PC-9 (cell line): ENCODE measurements around the gene TUSC1.

ENCODE experiments used
- EZH2 ChIP-seq: fragments of 200-600 bp; sonication (generic); IDR thresholded peaks from 2 replicates; pipeline ENCODE4 v1.8.0; 2017; ENCODE audit warnings: antibody characterized with exemption, low read depth
- TF ChIP-seq, protein P1 (sequence below): fragments of 200-600 bp; sonication (generic); conservative IDR thresholded peaks from 2 replicates; pipeline ENCODE4 v1.6.1; 2017; ENCODE audit warnings: mixed run types, antibody characterized with exemption, mild to moderate bottlenecking, moderate library complexity

DNA sequence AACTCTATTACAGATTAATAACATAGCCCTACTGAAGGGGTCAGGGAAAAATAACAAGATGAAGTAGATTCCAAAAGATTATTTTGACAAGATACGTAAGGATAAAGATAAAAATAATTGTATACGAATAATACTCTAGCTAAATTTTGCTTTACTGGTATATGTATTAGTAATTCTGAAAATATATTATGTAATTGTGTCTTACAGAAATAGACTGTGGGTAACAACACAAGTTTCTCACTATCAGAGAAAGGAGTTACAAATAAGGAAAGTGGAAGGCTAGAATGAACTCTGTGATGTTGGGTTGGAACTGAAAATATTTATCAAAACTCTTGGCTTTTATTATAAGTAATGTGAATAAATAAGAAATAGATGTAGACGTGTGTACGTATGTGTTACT is 26.6 kb upstream of the TUSC1 start:
- TF ChIP-seq, protein P1, sequence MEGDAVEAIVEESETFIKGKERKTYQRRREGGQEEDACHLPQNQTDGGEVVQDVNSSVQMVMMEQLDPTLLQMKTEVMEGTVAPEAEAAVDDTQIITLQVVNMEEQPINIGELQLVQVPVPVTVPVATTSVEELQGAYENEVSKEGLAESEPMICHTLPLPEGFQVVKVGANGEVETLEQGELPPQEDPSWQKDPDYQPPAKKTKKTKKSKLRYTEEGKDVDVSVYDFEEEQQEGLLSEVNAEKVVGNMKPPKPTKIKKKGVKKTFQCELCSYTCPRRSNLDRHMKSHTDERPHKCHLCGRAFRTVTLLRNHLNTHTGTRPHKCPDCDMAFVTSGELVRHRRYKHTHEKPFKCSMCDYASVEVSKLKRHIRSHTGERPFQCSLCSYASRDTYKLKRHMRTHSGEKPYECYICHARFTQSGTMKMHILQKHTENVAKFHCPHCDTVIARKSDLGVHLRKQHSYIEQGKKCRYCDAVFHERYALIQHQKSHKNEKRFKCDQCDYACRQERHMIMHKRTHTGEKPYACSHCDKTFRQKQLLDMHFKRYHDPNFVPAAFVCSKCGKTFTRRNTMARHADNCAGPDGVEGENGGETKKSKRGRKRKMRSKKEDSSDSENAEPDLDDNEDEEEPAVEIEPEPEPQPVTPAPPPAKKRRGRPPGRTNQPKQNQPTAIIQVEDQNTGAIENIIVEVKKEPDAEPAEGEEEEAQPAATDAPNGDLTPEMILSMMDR = no peak
- no peak for TF ChIP-seq EZH2
